CD4-positive, alpha-beta T cell (primary cell): ENCODE measurements around the gene REC8. TPM values are rescaled to one million over a fixed set of nuclear protein-coding genes. Genes with fewer than 3 reads are reported as not detected.

Source experiments
- ATAC-seq: fragments of 200-7000 bp; cut with Tn5 transposase; one replicate; pipeline ENCODE4 v1.10.0; 2022; ENCODE audit warnings: mild to moderate bottlenecking; ENCODE audit not compliant: poor library complexity
- CTCF ChIA-PET: fragments of 350-600 bp; sonication (Branson Sonifier 250); formaldehyde crosslinking; loops from one replicate; lab custom pipeline; 2021; ENCODE audit warnings: antibody characterized with exemption, inconsistent platforms; lab: Charles Lee
- POLR2A ChIA-PET: fragments of 350-600 bp; sonication (Branson Sonifier 250); formaldehyde crosslinking; loops from one replicate; lab custom pipeline; 2021; ENCODE audit warnings: antibody characterized with exemption, inconsistent platforms; lab: Charles Lee
- DNase-seq, 14 experiments: peaks; one replicate each; pipeline ENCODE4 v3.0.0-alpha.2; 2013 to 2020; ENCODE audit warnings: mixed read lengths in 2 of 14
- H3K27ac ChIP-seq, 2 donors: one replicate each; pipeline versions ENCODE4 v1.5.1 to v1.7.0; 2013; ENCODE audit warnings: low read length in 2 of 2, low read depth in 1 of 2, mild to moderate bottlenecking in 1 of 2
- H3K27me3 ChIP-seq, 2 experiments: 1 replicate in 1 of 2; 2 replicates in 1 of 2; pipeline versions ENCODE4 v1.6.1 to v1.7.0; 2013; ENCODE audit warnings: low read length in 2 of 2, control low read depth in 1 of 2, mild to moderate bottlenecking in 1 of 2, moderate library complexity in 1 of 2; ENCODE audit not compliant: insufficient read depth in 2 of 2, control insufficient read depth in 1 of 2
- H3K36me3 ChIP-seq: one replicate; pipeline ENCODE4 v1.6.1; 2013; ENCODE audit warnings: low read length, control low read depth; ENCODE audit not compliant: insufficient read depth
- H3K4me1 ChIP-seq: one replicate; pipeline ENCODE4 v1.6.1; 2013; ENCODE audit warnings: low read length, control low read depth; ENCODE audit not compliant: insufficient read depth
- H3K4me3 ChIP-seq: one replicate; pipeline ENCODE4 v1.5.1; 2013; ENCODE audit warnings: mild to moderate bottlenecking, low read length, moderate library complexity
- H3K9me3 ChIP-seq, 2 experiments: 1 replicate in 1 of 2; 2 replicates in 1 of 2; pipeline versions ENCODE4 v1.6.1 to v1.7.0; 2013; ENCODE audit warnings: low read length in 2 of 2, mild to moderate bottlenecking in 2 of 2, control low read depth in 1 of 2, moderate library complexity in 1 of 2; ENCODE audit not compliant: control insufficient read depth in 1 of 2, insufficient read depth in 1 of 2
- H3K27ac Mint-ChIP-seq: one replicate; pipeline ENCODE4 v1.8.0; 2020; ENCODE audit warnings: mixed read lengths
- H3K27me3 Mint-ChIP-seq: one replicate; pipeline ENCODE4 v1.8.0; 2021; ENCODE audit warnings: mixed read lengths
- H3K36me3 Mint-ChIP-seq: one replicate; pipeline ENCODE4 v1.8.0; 2021; ENCODE audit warnings: low read depth, mixed read lengths
- H3K4me1 Mint-ChIP-seq: one replicate; pipeline ENCODE4 v1.8.0; 2021; ENCODE audit warnings: low read depth, mixed read lengths
- H3K4me3 Mint-ChIP-seq: one replicate; pipeline ENCODE4 v1.8.0; 2020; ENCODE audit warnings: mild to moderate bottlenecking, mixed read lengths
- H3K9me3 Mint-ChIP-seq: one replicate; pipeline ENCODE4 v1.8.0; 2020; ENCODE audit warnings: mixed read lengths
- CTCF ChIP-seq: fragments of 200-600 bp; IDR thresholded peaks from one replicate; pipeline ENCODE4 v1.8.0; 2022; ENCODE audit warnings: antibody characterized with exemption, mild to moderate bottlenecking
- intact Hi-C, 2 experiments: fragments of 100-400 bp; cut with DNase I in 1 of 2; cut with micrococcal nuclease in 1 of 2; formaldehyde crosslinking; loops; one replicate each; pipeline versions ENCODE4 v1.15.1 to v1.9.0; 2023 to 2025; cut with DNase I, micrococcal nuclease
- total RNA-seq, 174 experiments: library from RNA in 2 of 174; stranded (reverse) in 2 of 174; gene quantifications; one replicate each; pipeline ENCODE4 v1.2.3 and lab custom pipeline; 2021 to 2026

REC8 gene
- total RNA-seq, 2 experiments from 2014 or later: 105 to 107 TPM

GRCh38 chr14:24146453-24146977 is 25.4 kb upstream of the REC8 start, which contains the start of gene PSME2:
Gene PSME2 (minus strand): TSS chr14:24146610. CDS start chr14:24146581, 29 bp downstream.
- TF ChIP-seq CTCF: no peak
- CTCF ChIA-PET: interaction anchor here (0.8 to 2.1 kb wide), 8 partner anchors 9 to 97 kb away, joined by 3 to 20 read pairs (median 4); partner anchors contain the start of genes DCAF11, IRF9, MDP1 and NRL
- intact Hi-C loops: loop anchor here (1.0 to 5.0 kb wide), 5 partner anchors 10 to 86 kb away; partner anchors contain the start of genes GMPR2 (in 2 of the 2), IPO4 (in 2 of the 2), NEDD8 (in 2 of the 2) and PSME1 (in 1 of the 2)
- Mint-ChIP-seq H3K27me3 (no peaks in the 10 kb centered on the region), H3K9me3 (no peaks in the 10 kb centered on the region), H3K4me3 (peak within 1 kb of the TSS; percentile 99), H3K4me1 (peaks cover 67% of the 10 kb centered on the region), H3K36me3 (peaks cover 82% of the 10 kb centered on the region), H3K27ac (peak within 1 kb of the TSS; percentile 90)
- peak within 1 kb of the TSS; percentile 93 for H3K4me3 ChIP-seq
- ATAC-seq: peak; percentile 48
- no peaks in the 10 kb centered on the region for H3K9me3 ChIP-seq
- H3K36me3 ChIP-seq: peaks cover 62% of the 10 kb centered on the region
- peak within 1 kb of the TSS; percentile 76 to 82 for H3K27ac ChIP-seq
- POLR2A ChIA-PET: interaction anchor here (0.7 to 8.1 kb wide), 25 partner anchors 9 to 1051 kb away, joined by 3 to 154 read pairs (median 7); partner anchors contain the start of genes C14orf119, CHMP4A, DCAF11 and IPO4
- H3K4me1 ChIP-seq: peaks cover 69% of the 10 kb centered on the region
- H3K27me3 ChIP-seq: no peaks in the 10 kb centered on the region
- peak; percentile 66 to 92 (median 74) for DNase-seq

- peak within 1 kb of the TSS; percentile 99 for H3K4me3 Mint-ChIP-seq
- H3K36me3 ChIP-seq: peaks cover 69% of the 10 kb centered on the region
- H3K4me3 ChIP-seq: peak within 1 kb of the TSS; percentile 93
- no peak for TF ChIP-seq CTCF
- ATAC-seq (peak; percentile 91), DNase-seq (peak; percentile 91 to 99 (median 97))
- no peaks in the 10 kb centered on the region for H3K27me3 Mint-ChIP-seq
- ChIA-PET CTCF (interaction anchor here (0.8 to 5.5 kb wide), 8 partner anchors 9 to 96 kb away, joined by 3 to 32 read pairs (median 4); partner anchors contain the start of genes DCAF11, IRF9, MDP1 and NRL), POLR2A (interaction anchor here (0.7 to 8.1 kb wide), 24 partner anchors 9 to 1052 kb away, joined by 3 to 154 read pairs (median 8); partner anchors contain the start of genes C14orf119, CHMP4A, DCAF11 and IPO4)
- H3K36me3 Mint-ChIP-seq: peaks cover 83% of the 10 kb centered on the region
- peak within 1 kb of the TSS; percentile 76 to 82 for H3K27ac ChIP-seq
- no peaks in the 10 kb centered on the region for H3K27me3 ChIP-seq
- H3K9me3 ChIP-seq: no peaks in the 10 kb centered on the region
- H3K4me1 ChIP-seq: peaks cover 65% of the 10 kb centered on the region
- no peaks in the 10 kb centered on the region for H3K9me3 Mint-ChIP-seq
- H3K4me1 Mint-ChIP-seq: peaks cover 61% of the 10 kb centered on the region
- intact Hi-C loops: loop anchor here (1.0 to 5.0 kb wide), 6 partner anchors 11 to 86 kb away; partner anchors contain the start of genes GMPR2 (in 2 of the 2), IPO4 (in 2 of the 2), NEDD8 (in 2 of the 2) and IRF9 (in 1 of the 2)
- H3K27ac Mint-ChIP-seq: peak within 1 kb of the TSS; percentile 90
These were observed 24.7 kb upstream of the REC8 start, which contains the start of gene RNF31 for GRCh38 chr14:24146978-24147760. Gene RNF31 (plus strand): TSS chr14:24147498. CDS start chr14:24147699, 201 bp downstream.
